ENCODE data around the gene ASPDH. TPM values are rescaled to one million over a fixed set of nuclear protein-coding genes. Genes with fewer than 3 reads are reported as not detected.

Gene ASPDH
- total RNA-seq, 1 donor from 2014 or later: not detected

DNA sequence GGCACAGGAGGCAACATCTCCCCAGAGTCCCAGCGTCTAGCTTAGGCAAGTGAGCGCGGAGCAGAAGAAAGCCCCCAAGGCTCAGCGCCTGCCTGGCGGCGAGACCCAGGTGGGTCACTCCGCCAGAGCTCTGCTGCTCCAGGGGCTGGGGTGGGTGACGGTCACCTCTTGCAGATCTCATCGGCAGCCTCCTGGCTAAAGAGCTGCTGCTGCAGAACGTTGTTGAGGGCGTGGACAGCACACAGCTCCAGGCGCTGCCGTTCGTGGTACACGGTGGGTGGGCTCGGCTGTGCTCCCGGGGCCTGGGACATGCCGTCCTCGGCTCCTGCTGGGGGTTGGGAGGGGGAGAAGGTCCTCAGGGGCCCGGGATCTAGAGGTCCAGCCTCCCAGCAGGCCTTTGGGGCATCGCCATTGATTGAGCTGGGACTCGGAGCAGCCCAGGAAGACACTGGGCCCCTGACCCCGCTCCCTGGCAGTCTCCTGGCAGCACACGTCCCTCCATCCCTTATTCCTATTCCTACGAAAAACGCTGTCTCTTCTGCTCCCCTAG lies 3.5 kb downstream of the ASPDH start:
- TF ChIP-seq, protein P1, sequence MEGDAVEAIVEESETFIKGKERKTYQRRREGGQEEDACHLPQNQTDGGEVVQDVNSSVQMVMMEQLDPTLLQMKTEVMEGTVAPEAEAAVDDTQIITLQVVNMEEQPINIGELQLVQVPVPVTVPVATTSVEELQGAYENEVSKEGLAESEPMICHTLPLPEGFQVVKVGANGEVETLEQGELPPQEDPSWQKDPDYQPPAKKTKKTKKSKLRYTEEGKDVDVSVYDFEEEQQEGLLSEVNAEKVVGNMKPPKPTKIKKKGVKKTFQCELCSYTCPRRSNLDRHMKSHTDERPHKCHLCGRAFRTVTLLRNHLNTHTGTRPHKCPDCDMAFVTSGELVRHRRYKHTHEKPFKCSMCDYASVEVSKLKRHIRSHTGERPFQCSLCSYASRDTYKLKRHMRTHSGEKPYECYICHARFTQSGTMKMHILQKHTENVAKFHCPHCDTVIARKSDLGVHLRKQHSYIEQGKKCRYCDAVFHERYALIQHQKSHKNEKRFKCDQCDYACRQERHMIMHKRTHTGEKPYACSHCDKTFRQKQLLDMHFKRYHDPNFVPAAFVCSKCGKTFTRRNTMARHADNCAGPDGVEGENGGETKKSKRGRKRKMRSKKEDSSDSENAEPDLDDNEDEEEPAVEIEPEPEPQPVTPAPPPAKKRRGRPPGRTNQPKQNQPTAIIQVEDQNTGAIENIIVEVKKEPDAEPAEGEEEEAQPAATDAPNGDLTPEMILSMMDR (IDR thresholded peaks at IDR 0.05): no peak
- peaks cover 3% of the 10 kb centered on the region for H3K36me3 Mint-ChIP-seq (ENCODE audit: unreplicated experiment)
- peak overlapping the region; percentile 99 for H3K27ac Mint-ChIP-seq (ENCODE audit: unreplicated experiment)
- no peaks in the 10 kb centered on the region for H3K9me3 Mint-ChIP-seq (ENCODE audit: unreplicated experiment)
- no peak for DNase-seq (ENCODE audit: extremely low spot score, unreplicated experiment)
- H3K4me3 Mint-ChIP-seq (ENCODE audit: unreplicated experiment): peak overlapping the region; percentile 97
- H3K27me3 Mint-ChIP-seq (ENCODE audit: unreplicated experiment): no peaks in the 10 kb centered on the region
- peaks cover 21% of the 10 kb centered on the region for H3K4me1 Mint-ChIP-seq (ENCODE audit: unreplicated experiment)

DNA sequence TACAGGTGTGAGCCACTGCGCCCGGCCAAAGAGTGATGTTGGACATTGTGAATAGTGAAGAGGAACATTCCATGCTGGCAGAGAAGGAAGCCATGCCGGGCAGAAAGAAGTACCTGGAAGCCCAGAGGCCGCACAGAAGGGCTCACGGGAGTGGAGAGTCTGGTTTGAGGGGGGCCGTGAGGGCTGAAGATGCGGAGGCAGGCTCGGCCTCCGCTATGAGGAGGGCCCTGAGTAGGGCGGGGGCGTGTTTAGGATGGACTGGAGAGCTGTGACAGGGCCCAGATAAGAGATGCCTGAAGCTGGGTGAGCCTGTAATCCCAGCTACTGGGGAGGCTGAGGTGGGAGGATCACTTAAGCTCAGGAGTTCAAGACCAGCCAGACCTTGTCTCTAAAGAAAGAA lies 4.3 kb downstream of the ASPDH start:
- no peaks in the 10 kb centered on the region for H3K9me3 Mint-ChIP-seq (ENCODE audit: unreplicated experiment)
- H3K36me3 Mint-ChIP-seq (ENCODE audit: unreplicated experiment): peaks cover 3% of the 10 kb centered on the region
- H3K27me3 Mint-ChIP-seq (ENCODE audit: unreplicated experiment): no peaks in the 10 kb centered on the region
- no peak overlapping the region for H3K27ac Mint-ChIP-seq (ENCODE audit: unreplicated experiment)
- peak overlapping the region; percentile 97 for H3K4me3 Mint-ChIP-seq (ENCODE audit: unreplicated experiment)
- TF ChIP-seq, protein P1 (IDR thresholded peaks at IDR 0.05): no peak
- no peak for DNase-seq (ENCODE audit: extremely low spot score, unreplicated experiment)
- H3K4me1 Mint-ChIP-seq (ENCODE audit: unreplicated experiment): peaks cover 21% of the 10 kb centered on the region

DNA sequence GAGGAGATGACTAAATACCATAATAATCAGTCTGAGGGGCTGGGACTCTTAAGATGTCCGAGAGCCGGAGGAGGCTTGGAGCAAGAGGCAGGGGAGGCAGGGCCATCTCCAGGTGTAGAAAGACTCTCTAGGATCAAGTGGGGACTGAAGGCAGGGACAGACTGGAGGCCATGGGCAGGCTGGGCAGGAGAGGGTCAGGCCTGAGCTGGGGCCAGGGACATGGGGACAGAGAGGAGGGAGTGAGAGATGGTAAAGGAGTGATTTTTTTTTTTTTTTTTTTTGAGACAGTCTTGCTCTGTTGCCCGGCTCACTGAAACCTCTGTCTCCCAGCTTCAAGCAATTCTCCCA lies 4.9 kb downstream of the ASPDH start:
- Mint-ChIP-seq H3K9me3 (ENCODE audit: unreplicated experiment) (no peaks in the 10 kb centered on the region), H3K36me3 (ENCODE audit: unreplicated experiment) (peaks cover 3% of the 10 kb centered on the region), H3K27ac (ENCODE audit: unreplicated experiment) (no peak overlapping the region), H3K27me3 (ENCODE audit: unreplicated experiment) (no peaks in the 10 kb centered on the region), H3K4me3 (ENCODE audit: unreplicated experiment) (peak overlapping the region; percentile 19), H3K4me1 (ENCODE audit: unreplicated experiment) (peaks cover 21% of the 10 kb centered on the region)
- DNase-seq (ENCODE audit: extremely low spot score, unreplicated experiment): no peak
- TF ChIP-seq, protein P1 (IDR thresholded peaks at IDR 0.05): no peak

DNA sequence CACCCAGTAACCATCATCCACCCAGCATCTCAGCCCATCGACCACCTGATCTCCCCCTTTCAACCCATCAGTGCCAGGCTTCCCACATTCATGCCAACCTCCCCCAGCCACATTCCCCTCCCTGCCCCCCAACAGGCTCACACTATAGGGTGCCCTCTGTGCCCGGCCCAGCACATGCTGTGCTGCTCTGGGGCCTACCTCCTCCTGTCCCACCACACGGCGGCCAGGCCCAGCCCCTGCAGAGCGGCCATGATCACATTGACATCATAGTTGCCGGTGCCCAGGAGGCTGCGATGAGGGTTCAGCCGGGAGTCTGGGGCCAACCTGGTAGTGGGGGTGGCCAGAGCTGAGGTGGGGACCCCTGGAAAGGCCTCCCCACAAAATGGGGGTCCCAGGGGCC lies 6.3 kb downstream of the ASPDH start:
- TF ChIP-seq, protein P1 (IDR thresholded peaks at IDR 0.05): no peak
- peaks cover 3% of the 10 kb centered on the region for H3K36me3 Mint-ChIP-seq (ENCODE audit: unreplicated experiment)
- no peaks in the 10 kb centered on the region for H3K27me3 Mint-ChIP-seq (ENCODE audit: unreplicated experiment)
- DNase-seq (ENCODE audit: extremely low spot score, unreplicated experiment): no peak
- H3K4me3 Mint-ChIP-seq (ENCODE audit: unreplicated experiment): no peak overlapping the region
- no peaks in the 10 kb centered on the region for H3K9me3 Mint-ChIP-seq (ENCODE audit: unreplicated experiment)
- H3K4me1 Mint-ChIP-seq (ENCODE audit: unreplicated experiment): peaks cover 21% of the 10 kb centered on the region
- no peak overlapping the region for H3K27ac Mint-ChIP-seq (ENCODE audit: unreplicated experiment)

DNA sequence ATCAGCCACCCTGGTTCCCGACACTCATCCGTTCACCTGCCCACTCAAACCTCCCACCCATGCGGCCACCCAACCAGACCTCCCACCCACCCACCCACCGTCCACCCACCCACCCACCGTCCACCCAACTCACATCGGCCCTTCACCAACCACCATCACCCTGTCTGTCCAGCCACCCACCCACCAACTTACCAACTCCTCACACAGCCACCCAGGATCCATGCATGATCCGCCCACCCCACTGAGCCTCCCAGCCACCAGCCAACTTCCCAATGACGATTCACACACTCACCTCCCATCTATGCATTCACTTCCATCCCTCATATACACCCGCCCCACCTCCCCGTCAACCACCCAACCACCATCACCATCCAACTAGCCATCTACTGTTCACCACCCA lies 7.0 kb downstream of the ASPDH start:
- no peak for DNase-seq (ENCODE audit: extremely low spot score, unreplicated experiment)
- H3K9me3 Mint-ChIP-seq (ENCODE audit: unreplicated experiment): no peaks in the 10 kb centered on the region
- H3K4me3 Mint-ChIP-seq (ENCODE audit: unreplicated experiment): no peak overlapping the region
- H3K36me3 Mint-ChIP-seq (ENCODE audit: unreplicated experiment): peaks cover 3% of the 10 kb centered on the region
- H3K27me3 Mint-ChIP-seq (ENCODE audit: unreplicated experiment): no peaks in the 10 kb centered on the region
- peaks cover 20% of the 10 kb centered on the region for H3K4me1 Mint-ChIP-seq (ENCODE audit: unreplicated experiment)
- no peak overlapping the region for H3K27ac Mint-ChIP-seq (ENCODE audit: unreplicated experiment)
- TF ChIP-seq, protein P1 (IDR thresholded peaks at IDR 0.05): no peak

Measured in osteocyte (in vitro differentiated cells).